Ascending aorta (tissue), 2 donors: ENCODE data around the gene PGC. TPM values are rescaled to one million over a fixed set of nuclear protein-coding genes. Genes with fewer than 3 reads are reported as not detected.

Source experiments
- DNase-seq, 2 donors: peaks; one replicate each; pipeline ENCODE4 v3.0.0-alpha.2; 2019; ENCODE audit warnings: low spot score in 2 of 2
- H3K27ac ChIP-seq, 2 donors: fragments of 200-600 bp; sonication (generic); one replicate each; pipeline ENCODE4 v1.5.1; 2016 to 2017; ENCODE audit warnings: mild to moderate bottlenecking in 1 of 2
- H3K27me3 ChIP-seq: fragments of 200-600 bp; sonication (generic); one replicate; pipeline ENCODE4 v1.5.1; 2017
- H3K36me3 ChIP-seq, 2 donors: fragments of 200-600 bp; sonication (generic); one replicate each; pipeline ENCODE4 v1.5.1; 2016
- H3K4me1 ChIP-seq, 2 donors: fragments of 200-600 bp; sonication (generic); one replicate each; pipeline ENCODE4 v1.5.1; 2016 to 2017; ENCODE audit warnings: mild to moderate bottlenecking in 1 of 2
- H3K4me3 ChIP-seq, 2 donors: fragments of 200-600 bp; sonication (generic); one replicate each; pipeline ENCODE4 v1.5.1; 2016 to 2017; ENCODE audit warnings: mild to moderate bottlenecking in 1 of 2
- H3K9me3 ChIP-seq, 2 donors: fragments of 200-600 bp; sonication (generic); one replicate each; pipeline ENCODE4 v1.5.1; 2016
- intact Hi-C: fragments of 100-400 bp; cut with DNase I; formaldehyde crosslinking; loops from one replicate; pipeline ENCODE4 v1.15.1; 2023
- total RNA-seq: library from RNA; depleted of rRNA; stranded (reverse); fragments of >200 nt; gene quantifications from one replicate; pipeline ENCODE4 v1.1.0, GENCODE V29; 2016
- TF ChIP-seq, protein P1 (sequence below), 3 experiments: fragments of 200-600 bp in 2 of 3; fragments of 450-650 bp in 1 of 3; sonication (generic) in 2 of 3; IDR thresholded peaks; one replicate each; pipeline ENCODE4 v1.5.1; 2016 to 2019; ENCODE audit warnings: antibody characterized with exemption in 3 of 3, mild to moderate bottlenecking in 1 of 3, moderate library complexity in 1 of 3

The PGC gene
- total RNA-seq, 1 donor from 2014 or later: 0.53 TPM

DNA sequence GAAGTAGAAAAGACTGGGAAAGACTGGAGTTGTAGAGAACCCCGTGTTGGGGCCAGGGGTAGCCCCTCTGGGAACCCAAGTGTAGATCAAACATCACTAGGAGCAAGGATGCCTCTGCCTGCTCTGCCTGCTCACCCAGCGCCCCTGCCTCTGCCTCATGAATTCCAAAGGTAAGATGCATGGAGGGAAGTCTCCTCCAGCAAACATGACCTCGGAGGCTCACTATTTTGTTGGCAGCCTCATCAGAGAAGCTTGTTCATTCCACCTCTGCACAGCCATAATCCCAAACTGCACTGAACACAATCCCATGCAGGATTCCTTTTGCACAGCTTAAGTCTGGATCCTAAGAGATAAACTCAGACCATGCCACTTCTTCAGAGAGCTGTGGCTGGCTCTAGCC, 27.6 kb upstream of the PGC start:
- Histone ChIP-seq H3K36me3 (peaks cover 50 to 63% of the 10 kb centered on the region in 2 donors), H3K27ac (no peak overlapping the region), H3K4me1 (peaks cover 0 to 10% of the 10 kb centered on the region in 2 donors), H3K4me3 (no peak overlapping the region), H3K27me3 (no peaks in the 10 kb centered on the region), H3K9me3 (no peaks in the 10 kb centered on the region)
- TF ChIP-seq, protein P1, sequence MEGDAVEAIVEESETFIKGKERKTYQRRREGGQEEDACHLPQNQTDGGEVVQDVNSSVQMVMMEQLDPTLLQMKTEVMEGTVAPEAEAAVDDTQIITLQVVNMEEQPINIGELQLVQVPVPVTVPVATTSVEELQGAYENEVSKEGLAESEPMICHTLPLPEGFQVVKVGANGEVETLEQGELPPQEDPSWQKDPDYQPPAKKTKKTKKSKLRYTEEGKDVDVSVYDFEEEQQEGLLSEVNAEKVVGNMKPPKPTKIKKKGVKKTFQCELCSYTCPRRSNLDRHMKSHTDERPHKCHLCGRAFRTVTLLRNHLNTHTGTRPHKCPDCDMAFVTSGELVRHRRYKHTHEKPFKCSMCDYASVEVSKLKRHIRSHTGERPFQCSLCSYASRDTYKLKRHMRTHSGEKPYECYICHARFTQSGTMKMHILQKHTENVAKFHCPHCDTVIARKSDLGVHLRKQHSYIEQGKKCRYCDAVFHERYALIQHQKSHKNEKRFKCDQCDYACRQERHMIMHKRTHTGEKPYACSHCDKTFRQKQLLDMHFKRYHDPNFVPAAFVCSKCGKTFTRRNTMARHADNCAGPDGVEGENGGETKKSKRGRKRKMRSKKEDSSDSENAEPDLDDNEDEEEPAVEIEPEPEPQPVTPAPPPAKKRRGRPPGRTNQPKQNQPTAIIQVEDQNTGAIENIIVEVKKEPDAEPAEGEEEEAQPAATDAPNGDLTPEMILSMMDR (IDR thresholded peaks at IDR 0.05): no peak
- DNase-seq: no peak
- intact Hi-C loops: no loop called here

GRCh38 chr6:41771058-41771983, 24.1 kb upstream of the PGC start:
- Histone ChIP-seq H3K4me3 (no peak overlapping the region), H3K27me3 (no peaks in the 10 kb centered on the region), H3K4me1 (no peaks in the 10 kb centered on the region), H3K9me3 (no peaks in the 10 kb centered on the region), H3K27ac (no peak overlapping the region), H3K36me3 (peaks cover 50 to 62% of the 10 kb centered on the region in 2 donors)
- TF ChIP-seq, protein P1 (IDR thresholded peaks at IDR 0.05): no peak
- DNase-seq: no peak
- intact Hi-C loops: no loop called here

- Histone ChIP-seq H3K9me3 (no peaks in the 10 kb centered on the region), H3K27ac (no peak overlapping the region), H3K4me3 (no peak overlapping the region), H3K36me3 (peaks cover 49 to 54% of the 10 kb centered on the region in 2 donors), H3K27me3 (no peaks in the 10 kb centered on the region), H3K4me1 (no peaks in the 10 kb centered on the region)
- intact Hi-C loops: no loop called here
- TF ChIP-seq, protein P1 (IDR thresholded peaks at IDR 0.05): no peak
- no peak for DNase-seq
These were observed 23.3 kb upstream of the PGC start for GRCh38 chr6:41770381-41771057.

DNA sequence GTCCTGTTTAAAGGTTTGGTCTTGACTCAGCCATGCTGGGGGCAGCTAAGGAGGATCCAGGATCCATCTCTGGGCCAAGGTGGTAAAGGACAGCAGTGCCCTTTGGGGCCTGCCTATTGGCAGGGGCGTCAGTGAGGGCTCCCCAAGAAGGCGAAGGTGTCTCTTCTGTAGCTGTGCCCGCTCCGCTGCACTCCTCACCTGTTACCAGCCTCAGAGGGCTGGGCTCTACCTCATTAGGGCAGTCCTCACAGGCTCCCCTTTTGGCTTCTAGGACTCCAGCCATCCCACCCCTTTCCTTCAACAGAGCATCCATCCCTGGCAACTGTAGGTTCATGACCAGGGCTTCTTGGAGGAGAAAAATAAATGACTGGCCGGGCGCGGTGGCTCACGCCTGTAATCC, 22.2 kb upstream of the PGC start:
- H3K27me3 ChIP-seq: no peaks in the 10 kb centered on the region
- H3K9me3 ChIP-seq: no peaks in the 10 kb centered on the region
- H3K36me3 ChIP-seq: peaks cover 38 to 42% of the 10 kb centered on the region in 2 donors
- no peaks in the 10 kb centered on the region for H3K4me1 ChIP-seq
- no peak overlapping the region for H3K27ac ChIP-seq
- H3K4me3 ChIP-seq: no peak overlapping the region
- no peak for DNase-seq
- TF ChIP-seq, protein P1 (IDR thresholded peaks at IDR 0.05): no peak
- intact Hi-C loops: no loop called here

DNA sequence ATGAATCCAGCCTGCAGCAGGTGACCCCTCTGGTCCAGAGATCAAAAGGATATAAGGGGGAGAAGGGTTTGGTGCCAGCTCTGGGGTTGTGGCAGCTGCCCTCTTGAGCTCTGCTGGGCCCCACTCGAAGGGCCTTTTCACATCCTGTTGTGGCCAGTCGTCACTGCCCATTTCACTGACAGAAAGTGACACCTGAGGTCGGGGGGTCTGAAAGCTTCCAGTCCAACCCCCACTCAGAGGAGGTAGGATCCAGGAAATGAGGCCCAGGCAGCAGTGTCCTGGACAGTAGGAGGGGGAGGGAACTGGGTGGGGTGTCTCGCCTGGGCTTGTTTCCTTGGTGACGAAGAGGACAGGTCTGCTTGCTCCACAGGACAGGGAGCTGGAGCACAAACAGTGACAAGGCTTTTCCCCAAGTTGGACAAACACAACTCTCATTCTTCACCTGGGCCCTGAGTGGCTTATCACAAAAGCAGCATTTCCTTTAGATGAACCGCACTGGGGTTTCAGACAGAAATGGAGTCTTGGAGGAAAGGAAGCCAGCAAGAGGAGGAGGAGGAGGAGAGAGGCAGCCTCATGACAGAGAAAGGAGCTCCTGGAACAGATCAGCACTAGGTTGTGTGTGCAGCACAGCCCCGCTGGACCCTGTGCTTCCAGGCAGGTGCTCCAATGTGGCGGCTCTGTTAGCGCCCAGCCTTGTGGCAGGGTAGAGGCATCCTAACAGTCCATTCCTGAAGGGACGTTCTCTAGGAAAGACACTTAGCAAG, 21.5 kb upstream of the PGC start:
- DNase-seq: no peak
- Histone ChIP-seq H3K27ac (no peak overlapping the region), H3K4me1 (no peaks in the 10 kb centered on the region), H3K27me3 (no peaks in the 10 kb centered on the region), H3K9me3 (no peaks in the 10 kb centered on the region), H3K36me3 (peaks cover 31 to 36% of the 10 kb centered on the region in 2 donors), H3K4me3 (no peak overlapping the region)
- intact Hi-C loops: no loop called here
- TF ChIP-seq, protein P1 (IDR thresholded peaks at IDR 0.05): no peak
